Endothelial cell (in vitro differentiated cells): Measurements from ENCODE around the gene DOCK1. TPM values are rescaled to one million over a fixed set of nuclear protein-coding genes. Genes with fewer than 3 reads are reported as not detected.
A peak's percentile ranks its signal among the peaks of the same experiment; 100 is the strongest.
"Not testable (repeated sequence)": the region's sequence is repeated elsewhere in the genome, so short reads cannot be mapped to it uniquely, and the experiment has no call there.

Experiments
- DNase-seq: peaks from one replicate; pipeline ENCODE4 v3.0.0; 2021; ENCODE audit warnings: low spot score
- H3K27ac Mint-ChIP-seq: one replicate; pipeline ENCODE4 v1.8.0; 2021; ENCODE audit warnings: mixed read lengths, inconsistent platforms; ENCODE audit not compliant: unreplicated experiment
- H3K27me3 Mint-ChIP-seq: one replicate; pipeline ENCODE4 v1.8.0; 2021; ENCODE audit warnings: mild to moderate bottlenecking, moderate library complexity, mixed read lengths, inconsistent platforms; ENCODE audit not compliant: unreplicated experiment
- H3K36me3 Mint-ChIP-seq: one replicate; pipeline ENCODE4 v1.8.0; 2021; ENCODE audit warnings: mild to moderate bottlenecking, low read depth, mixed read lengths, inconsistent platforms; ENCODE audit not compliant: unreplicated experiment
- H3K4me1 Mint-ChIP-seq: one replicate; pipeline ENCODE4 v1.8.0; 2021; ENCODE audit warnings: mild to moderate bottlenecking, mixed read lengths, inconsistent platforms; ENCODE audit not compliant: unreplicated experiment
- H3K4me3 Mint-ChIP-seq: one replicate; pipeline ENCODE4 v1.8.0; 2021; ENCODE audit warnings: mild to moderate bottlenecking, mixed read lengths, inconsistent platforms; ENCODE audit not compliant: unreplicated experiment
- H3K9me3 Mint-ChIP-seq: one replicate; pipeline ENCODE4 v1.8.0; 2021; ENCODE audit warnings: mixed read lengths, inconsistent platforms; ENCODE audit not compliant: unreplicated experiment
- total RNA-seq: library from RNA; stranded (reverse); fragmentation: NEBNext Ultra II Directional; extraction: Animal tissue kit (Norgen Biotek cat#: 25700); gene quantifications from one replicate; pipeline ENCODE4 v1.2.1, GENCODE V29; 2021; ENCODE audit not compliant: unreplicated experiment
- TF ChIP-seq, protein P1 (sequence below): fragments of 200-600 bp; sonication (generic); IDR thresholded peaks from one replicate; pipeline ENCODE4 v1.5.0; 2021; ENCODE audit warnings: antibody characterized with exemption; ENCODE audit not compliant: unreplicated experiment

DOCK1 gene
- total RNA-seq, 1 donor from 2014 or later: 116 TPM

DNA sequence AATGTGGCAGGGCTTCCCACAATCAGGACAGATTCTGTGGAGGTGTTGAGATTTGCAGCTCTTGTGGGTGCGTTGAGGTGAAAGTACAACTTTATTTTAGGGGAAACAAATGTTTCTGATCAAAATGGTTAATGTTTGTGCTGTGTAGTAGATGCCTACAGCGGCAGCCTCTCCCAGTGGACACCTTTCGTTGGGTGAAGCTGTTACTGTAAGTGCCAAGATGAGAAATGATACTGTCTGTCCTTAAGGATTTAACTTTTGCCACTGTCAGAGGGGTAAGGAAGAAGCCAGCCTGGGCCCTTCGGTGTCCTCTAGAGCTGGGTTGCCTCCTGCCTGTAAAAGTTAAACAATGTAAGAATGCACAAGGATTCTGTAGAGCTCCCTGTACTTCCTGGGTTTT lies 27.9 kb downstream of the DOCK1 start:
- peaks cover 30% of the 10 kb centered on the region for H3K36me3 Mint-ChIP-seq
- DNase-seq: no peak

DNA sequence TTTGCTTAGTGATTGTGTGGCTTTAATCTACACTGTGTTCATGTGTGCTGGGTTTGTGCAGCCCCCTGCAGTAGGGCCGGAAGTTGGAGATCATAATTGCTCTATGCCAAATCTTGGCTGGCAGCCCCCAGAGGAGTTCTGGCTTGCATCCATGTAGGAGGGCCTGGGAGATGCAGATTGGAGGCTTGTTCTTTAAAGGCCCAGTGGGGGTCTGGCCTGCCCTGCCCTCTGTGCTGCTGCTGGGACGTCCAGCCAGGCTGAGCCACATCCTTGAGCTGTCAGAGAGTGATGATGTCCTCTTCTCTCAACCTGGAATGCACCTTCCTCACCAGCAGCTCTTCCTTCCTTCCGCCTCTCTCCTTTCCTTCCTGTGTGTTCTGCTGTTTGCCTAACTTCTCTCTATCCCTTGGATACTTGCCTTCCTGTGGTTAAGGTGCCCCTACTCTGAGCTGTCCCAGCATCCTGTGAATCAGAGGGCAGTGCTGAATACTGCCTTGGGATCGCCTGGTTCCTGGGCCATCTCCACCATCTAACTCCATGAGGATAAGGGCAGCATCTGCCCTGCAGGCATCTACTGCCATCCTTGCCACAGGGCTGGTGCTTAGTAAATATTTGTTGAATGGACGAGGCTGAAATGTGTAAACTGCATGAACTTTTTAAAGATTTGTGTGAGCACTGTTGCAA lies 30.2 kb downstream of the DOCK1 start:
- DNase-seq: peak; percentile 13
- H3K4me3 Mint-ChIP-seq: peak overlapping the region; percentile 14
- H3K36me3 Mint-ChIP-seq: peaks cover 19% of the 10 kb centered on the region
- H3K9me3 Mint-ChIP-seq: no peaks in the 10 kb centered on the region
- H3K27me3 Mint-ChIP-seq: peaks cover 5% of the 10 kb centered on the region
- H3K27ac Mint-ChIP-seq: peak overlapping the region; percentile 57
- TF ChIP-seq, protein P1, sequence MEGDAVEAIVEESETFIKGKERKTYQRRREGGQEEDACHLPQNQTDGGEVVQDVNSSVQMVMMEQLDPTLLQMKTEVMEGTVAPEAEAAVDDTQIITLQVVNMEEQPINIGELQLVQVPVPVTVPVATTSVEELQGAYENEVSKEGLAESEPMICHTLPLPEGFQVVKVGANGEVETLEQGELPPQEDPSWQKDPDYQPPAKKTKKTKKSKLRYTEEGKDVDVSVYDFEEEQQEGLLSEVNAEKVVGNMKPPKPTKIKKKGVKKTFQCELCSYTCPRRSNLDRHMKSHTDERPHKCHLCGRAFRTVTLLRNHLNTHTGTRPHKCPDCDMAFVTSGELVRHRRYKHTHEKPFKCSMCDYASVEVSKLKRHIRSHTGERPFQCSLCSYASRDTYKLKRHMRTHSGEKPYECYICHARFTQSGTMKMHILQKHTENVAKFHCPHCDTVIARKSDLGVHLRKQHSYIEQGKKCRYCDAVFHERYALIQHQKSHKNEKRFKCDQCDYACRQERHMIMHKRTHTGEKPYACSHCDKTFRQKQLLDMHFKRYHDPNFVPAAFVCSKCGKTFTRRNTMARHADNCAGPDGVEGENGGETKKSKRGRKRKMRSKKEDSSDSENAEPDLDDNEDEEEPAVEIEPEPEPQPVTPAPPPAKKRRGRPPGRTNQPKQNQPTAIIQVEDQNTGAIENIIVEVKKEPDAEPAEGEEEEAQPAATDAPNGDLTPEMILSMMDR: no peak
- H3K4me1 Mint-ChIP-seq: peaks cover 51% of the 10 kb centered on the region

More for the DNA sequence above, 27.9 kb downstream of the DOCK1 start:
- Mint-ChIP-seq H3K27me3 (peaks cover 5% of the 10 kb centered on the region), H3K4me3 (no peak overlapping the region), H3K9me3 (no peaks in the 10 kb centered on the region), H3K4me1 (peaks cover 54% of the 10 kb centered on the region), H3K27ac (peak overlapping the region; percentile 67)
- TF ChIP-seq, protein P1: no peak

DNA sequence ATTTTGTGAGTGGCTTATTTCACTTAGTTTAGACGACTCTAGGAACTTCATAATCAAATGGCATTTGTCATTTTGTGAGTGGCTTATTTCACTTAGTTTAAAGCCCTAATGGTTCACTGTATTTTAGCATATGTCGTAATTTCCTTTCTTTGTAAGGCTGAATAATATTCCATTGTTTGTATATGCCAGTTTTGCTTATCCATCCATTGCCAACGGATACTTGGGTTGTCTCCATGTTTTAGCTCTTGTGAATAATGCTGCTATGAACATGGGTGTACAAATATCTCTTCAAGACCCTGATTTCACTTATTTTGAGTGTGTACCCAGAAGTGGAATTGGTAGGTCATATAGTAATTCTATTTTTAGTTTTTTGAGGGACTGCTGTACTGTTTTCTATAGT lies 31.8 kb downstream of the DOCK1 start:
- Mint-ChIP-seq H3K36me3 (peaks cover 10% of the 10 kb centered on the region), H3K9me3 (no peaks in the 10 kb centered on the region), H3K4me1 (peaks cover 39% of the 10 kb centered on the region), H3K27ac (no peak overlapping the region), H3K4me3 (no peak overlapping the region), H3K27me3 (peaks cover 5% of the 10 kb centered on the region)
- no peak for DNase-seq
- TF ChIP-seq, protein P1: no peak

DNA sequence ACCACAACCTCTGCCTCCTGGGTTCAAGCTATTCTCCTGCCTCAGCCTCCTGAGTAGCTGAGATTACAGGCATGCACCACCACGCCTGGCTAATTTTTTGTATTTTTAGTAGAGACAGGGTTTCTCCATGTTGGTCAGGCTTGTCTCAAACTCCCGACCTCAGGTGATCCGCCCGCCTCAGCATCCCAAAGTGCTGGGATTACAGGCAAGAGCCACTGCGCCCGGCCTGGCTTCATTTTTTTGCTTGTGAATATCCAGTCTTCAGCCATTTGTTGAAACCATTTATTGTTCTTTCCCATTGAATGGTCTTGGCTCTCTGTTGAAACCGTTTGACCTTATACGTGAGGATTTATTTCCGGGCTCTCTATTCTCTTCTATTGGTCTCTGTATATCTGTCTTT lies 32.9 kb downstream of the DOCK1 start:
- not testable (repeated sequence) for H3K27ac Mint-ChIP-seq, DNase-seq, H3K9me3 Mint-ChIP-seq, H3K4me3 Mint-ChIP-seq, H3K36me3 Mint-ChIP-seq, H3K27me3 Mint-ChIP-seq
- H3K4me1 Mint-ChIP-seq: peaks cover 30% of the 10 kb centered on the region

DNA sequence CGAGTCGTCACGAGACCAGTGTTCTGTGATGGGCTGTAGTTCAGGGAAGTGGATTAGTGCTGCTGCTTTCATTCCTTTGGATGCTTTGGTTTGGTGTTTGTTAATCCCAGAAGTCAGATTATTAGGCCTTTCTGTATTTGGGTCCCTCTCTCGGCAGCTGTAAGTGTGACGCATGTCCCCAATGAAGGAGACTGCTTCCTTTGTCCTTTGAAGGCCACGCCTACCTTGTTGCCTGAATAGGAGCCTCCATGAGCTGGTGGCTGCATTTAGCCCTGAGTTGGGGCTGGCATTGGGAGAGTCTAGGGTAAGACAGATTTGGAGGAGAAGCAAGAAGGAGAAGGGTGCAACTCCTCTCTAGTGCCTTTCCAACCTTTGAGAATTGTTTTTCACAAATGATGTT lies 34.5 kb downstream of the DOCK1 start:
- no peak overlapping the region for H3K27ac Mint-ChIP-seq
- H3K27me3 Mint-ChIP-seq: peaks cover 7% of the 10 kb centered on the region
- no peak for DNase-seq
- no peaks in the 10 kb centered on the region for H3K9me3 Mint-ChIP-seq
- peaks cover 19% of the 10 kb centered on the region for H3K36me3 Mint-ChIP-seq
- peaks cover 26% of the 10 kb centered on the region for H3K4me1 Mint-ChIP-seq
- TF ChIP-seq, protein P1: no peak
- H3K4me3 Mint-ChIP-seq: no peak overlapping the region
